WTC11 (cell line): Measurements from ENCODE around the gene TRABD. TPM values are rescaled to one million over a fixed set of nuclear protein-coding genes. Genes with fewer than 3 reads are reported as not detected.
A peak's percentile ranks its signal among the peaks of the same experiment; 100 is the strongest.

Experiments used
- ATAC-seq: fragments of 200-7000 bp; cut with Tn5 transposase; 2 replicates; pipeline ENCODE4 v1.10.0; 2021; ENCODE audit warnings: mild to moderate bottlenecking, moderate library complexity
- CTCF ChIA-PET: fragments of 300-600 bp; sonication (Branson Sonifier 250); formaldehyde crosslinking; loops from one replicate; lab custom pipeline; 2021; ENCODE audit warnings: antibody characterized with exemption; lab: Charles Lee
- POLR2A ChIA-PET: fragments of 350-600 bp; sonication (Branson Sonifier 250); formaldehyde crosslinking; loops from one replicate; lab custom pipeline; 2021; ENCODE audit warnings: antibody characterized with exemption; lab: Charles Lee
- DNase-seq: peaks from one replicate; pipeline ENCODE4 v3.0.0; 2021; ENCODE audit warnings: low spot score
- H3K27ac Mint-ChIP-seq: 2 replicates; pipeline ENCODE4 v1.8.0; 2021; ENCODE audit warnings: mixed read lengths
- H3K27me3 Mint-ChIP-seq: 2 replicates; pipeline ENCODE4 v1.8.0; 2021; ENCODE audit warnings: low read depth, mild to moderate bottlenecking, moderate library complexity, mixed read lengths
- H3K36me3 Mint-ChIP-seq: 2 replicates; pipeline ENCODE4 v1.8.0; 2021; ENCODE audit warnings: mixed read lengths
- H3K4me1 Mint-ChIP-seq: 2 replicates; pipeline ENCODE4 v1.8.0; 2022; ENCODE audit warnings: mixed read lengths
- H3K4me3 Mint-ChIP-seq: 2 replicates; pipeline ENCODE4 v1.8.0; 2021; ENCODE audit warnings: mild to moderate bottlenecking, moderate library complexity, mixed read lengths
- H3K9me3 Mint-ChIP-seq: 2 replicates; pipeline ENCODE4 v1.8.0; 2021; ENCODE audit warnings: mixed read lengths
- ATF1 ChIP-seq: sonication (generic); formaldehyde crosslinking; IDR thresholded peaks from 2 replicates; pipeline ENCODE4 v1.8.1; 2023; ENCODE audit warnings: mild to moderate bottlenecking, moderate library complexity, missing genetic modification reagents
- ELF4 ChIP-seq: sonication (generic); formaldehyde crosslinking; IDR thresholded peaks from 2 replicates; pipeline ENCODE4 v1.8.1; 2022; ENCODE audit warnings: low read depth, mild to moderate bottlenecking, moderate library complexity, missing genetic modification reagents
- EMX1 ChIP-seq: fragments of 250-450 bp; sonication (Bioruptor Pico); IDR thresholded peaks from 2 replicates; pipeline ENCODE4 v1.8.0; 2021; ENCODE audit warnings: mild to moderate bottlenecking
- ESRRA ChIP-seq: sonication (generic); formaldehyde crosslinking; IDR thresholded peaks from 2 replicates; pipeline ENCODE4 v1.8.1; 2022; ENCODE audit warnings: mild to moderate bottlenecking, missing genetic modification reagents, borderline replicate concordance
- NFE2L1 ChIP-seq: sonication (generic); formaldehyde crosslinking; IDR thresholded peaks from 2 replicates; pipeline ENCODE4 v1.8.1; 2023; ENCODE audit warnings: missing genetic modification reagents
- NR1H2 ChIP-seq: sonication (generic); formaldehyde crosslinking; IDR thresholded peaks from 2 replicates; pipeline ENCODE4 v1.9.0; 2021; ENCODE audit warnings: mild to moderate bottlenecking, moderate library complexity, missing genetic modification reagents
- SOX15 ChIP-seq: fragments of 250-450 bp; sonication (Bioruptor Pico); IDR thresholded peaks from 2 replicates; pipeline ENCODE4 v1.9.0; 2021; ENCODE audit warnings: mild to moderate bottlenecking
- ZNF232 ChIP-seq: sonication (generic); formaldehyde crosslinking; IDR thresholded peaks from 2 replicates; pipeline ENCODE4 v1.8.0; 2022; ENCODE audit warnings: mild to moderate bottlenecking, missing genetic modification reagents
- ZNF317 ChIP-seq: sonication (generic); formaldehyde crosslinking; IDR thresholded peaks from 2 replicates; pipeline ENCODE4 v1.8.1; 2023; ENCODE audit warnings: low read depth, mild to moderate bottlenecking, moderate library complexity, missing genetic modification reagents, borderline replicate concordance
- ZNF671 ChIP-seq: fragments of 250-450 bp; sonication (Bioruptor Pico); IDR thresholded peaks from 2 replicates; pipeline ENCODE4 v1.8.0; 2021; ENCODE audit warnings: mild to moderate bottlenecking
- total RNA-seq: library from RNA; stranded (reverse); gene quantifications from 3 replicates; pipeline ENCODE4 v1.2.3, GENCODE V29; 2021
- TF ChIP-seq, protein P1 (sequence below): sonication (generic); formaldehyde crosslinking; IDR thresholded peaks from 2 replicates; pipeline ENCODE4 v1.8.0; 2023; ENCODE audit warnings: missing genetic modification reagents, mild to moderate bottlenecking, borderline replicate concordance
- TF ChIP-seq, protein P2 (sequence below): fragments of 250-450 bp; sonication (Bioruptor Pico); IDR thresholded peaks from 2 replicates; pipeline ENCODE4 v1.9.0; 2021; ENCODE audit warnings: mild to moderate bottlenecking
- TF ChIP-seq, protein P3 (sequence below): fragments of 250-450 bp; sonication (Bioruptor Pico); conservative IDR thresholded peaks from 2 replicates; pipeline ENCODE4 v1.9.0; 2021; ENCODE audit warnings: mild to moderate bottlenecking
- TF ChIP-seq, protein P4 (sequence below): sonication (generic); formaldehyde crosslinking; conservative IDR thresholded peaks from 2 replicates; pipeline ENCODE4 v1.8.1; 2023; ENCODE audit warnings: mild to moderate bottlenecking, low read depth, missing genetic modification reagents, moderate library complexity
- TF ChIP-seq, protein P5 (sequence below): sonication (generic); formaldehyde crosslinking; IDR thresholded peaks from 2 replicates; pipeline ENCODE4 v1.8.1; 2023; ENCODE audit warnings: mild to moderate bottlenecking, missing genetic modification reagents, moderate library complexity
- TF ChIP-seq, protein P6 (sequence below): fragments of 200-600 bp; IDR thresholded peaks from 2 replicates; pipeline ENCODE4 v1.8.0; 2022; ENCODE audit warnings: antibody characterized with exemption

Gene TRABD
- total RNA-seq, 1 experiment from 2014 or later, result 90.4 TPM

DNA sequence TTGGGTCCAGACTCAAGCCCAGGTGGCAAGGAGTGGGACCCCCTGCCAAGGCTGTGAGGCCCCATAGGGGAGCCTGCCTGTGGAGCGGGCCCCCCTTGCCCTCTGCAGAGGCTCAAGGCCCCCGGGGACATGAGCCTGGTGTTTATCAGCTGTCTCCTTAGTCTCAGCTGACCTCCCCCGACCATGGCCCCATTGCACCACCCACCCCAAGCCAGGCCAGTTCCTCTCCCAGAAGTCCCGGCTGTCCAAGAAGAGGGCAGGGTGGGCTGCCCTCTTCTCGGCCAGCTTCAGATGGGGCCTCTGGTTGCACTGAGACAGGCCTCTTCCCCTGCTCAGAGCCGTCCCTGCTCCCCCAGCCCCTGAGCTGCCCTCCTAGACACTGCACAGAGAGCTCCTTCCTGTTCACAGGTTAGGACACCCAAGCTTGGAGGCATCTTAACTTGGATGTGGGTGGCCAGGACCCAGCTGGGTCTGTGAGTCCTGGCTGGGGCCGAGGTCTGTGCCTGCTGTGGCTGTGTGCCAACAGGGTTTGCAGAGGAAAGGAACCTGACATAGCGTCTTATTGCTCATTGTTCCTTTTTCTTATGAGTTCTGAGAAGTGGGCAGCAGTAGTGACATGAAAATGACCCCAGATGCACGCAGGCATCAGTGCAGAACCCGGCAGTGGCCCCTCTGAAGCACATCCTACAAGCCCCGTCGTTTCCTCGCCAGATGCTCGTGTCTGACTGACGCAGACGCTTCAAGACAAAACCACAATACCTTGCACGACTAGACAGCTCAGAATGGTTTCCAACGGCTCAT, 5.4 kb downstream of the TRABD start:
- Mint-ChIP-seq H3K9me3 (no peaks in the 10 kb centered on the region), H3K4me3 (peak overlapping the region; percentile 55), H3K27me3 (no peaks in the 10 kb centered on the region), H3K4me1 (peaks cover 16% of the 10 kb centered on the region), H3K36me3 (no peaks in the 10 kb centered on the region; the same call in 1 of the 2 replicates)
- POLR2A ChIA-PET, result no interaction called here
- no peak for DNase-seq
- TF ChIP-seq, protein P1, sequence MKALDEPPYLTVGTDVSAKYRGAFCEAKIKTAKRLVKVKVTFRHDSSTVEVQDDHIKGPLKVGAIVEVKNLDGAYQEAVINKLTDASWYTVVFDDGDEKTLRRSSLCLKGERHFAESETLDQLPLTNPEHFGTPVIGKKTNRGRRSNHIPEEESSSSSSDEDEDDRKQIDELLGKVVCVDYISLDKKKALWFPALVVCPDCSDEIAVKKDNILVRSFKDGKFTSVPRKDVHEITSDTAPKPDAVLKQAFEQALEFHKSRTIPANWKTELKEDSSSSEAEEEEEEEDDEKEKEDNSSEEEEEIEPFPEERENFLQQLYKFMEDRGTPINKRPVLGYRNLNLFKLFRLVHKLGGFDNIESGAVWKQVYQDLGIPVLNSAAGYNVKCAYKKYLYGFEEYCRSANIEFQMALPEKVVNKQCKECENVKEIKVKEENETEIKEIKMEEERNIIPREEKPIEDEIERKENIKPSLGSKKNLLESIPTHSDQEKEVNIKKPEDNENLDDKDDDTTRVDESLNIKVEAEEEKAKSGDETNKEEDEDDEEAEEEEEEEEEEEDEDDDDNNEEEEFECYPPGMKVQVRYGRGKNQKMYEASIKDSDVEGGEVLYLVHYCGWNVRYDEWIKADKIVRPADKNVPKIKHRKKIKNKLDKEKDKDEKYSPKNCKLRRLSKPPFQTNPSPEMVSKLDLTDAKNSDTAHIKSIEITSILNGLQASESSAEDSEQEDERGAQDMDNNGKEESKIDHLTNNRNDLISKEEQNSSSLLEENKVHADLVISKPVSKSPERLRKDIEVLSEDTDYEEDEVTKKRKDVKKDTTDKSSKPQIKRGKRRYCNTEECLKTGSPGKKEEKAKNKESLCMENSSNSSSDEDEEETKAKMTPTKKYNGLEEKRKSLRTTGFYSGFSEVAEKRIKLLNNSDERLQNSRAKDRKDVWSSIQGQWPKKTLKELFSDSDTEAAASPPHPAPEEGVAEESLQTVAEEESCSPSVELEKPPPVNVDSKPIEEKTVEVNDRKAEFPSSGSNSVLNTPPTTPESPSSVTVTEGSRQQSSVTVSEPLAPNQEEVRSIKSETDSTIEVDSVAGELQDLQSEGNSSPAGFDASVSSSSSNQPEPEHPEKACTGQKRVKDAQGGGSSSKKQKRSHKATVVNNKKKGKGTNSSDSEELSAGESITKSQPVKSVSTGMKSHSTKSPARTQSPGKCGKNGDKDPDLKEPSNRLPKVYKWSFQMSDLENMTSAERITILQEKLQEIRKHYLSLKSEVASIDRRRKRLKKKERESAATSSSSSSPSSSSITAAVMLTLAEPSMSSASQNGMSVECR, result no peak
- TF ChIP-seq NR1H2 (CRISPR knock-in tag), result no peak
- TF ChIP-seq, all 79 proteins: peak for 0
- H3K27ac Mint-ChIP-seq, result peak overlapping the region; percentile 30; the same call in 1 of the 2 replicates
- CTCF ChIA-PET, result interaction anchor here (1.1 to 2.3 kb wide), 8 partner anchors 10 to 49 kb away, joined by 3 to 14 read pairs (median 4); no protein-coding TSS in a partner anchor
- no peak for ATAC-seq

DNA sequence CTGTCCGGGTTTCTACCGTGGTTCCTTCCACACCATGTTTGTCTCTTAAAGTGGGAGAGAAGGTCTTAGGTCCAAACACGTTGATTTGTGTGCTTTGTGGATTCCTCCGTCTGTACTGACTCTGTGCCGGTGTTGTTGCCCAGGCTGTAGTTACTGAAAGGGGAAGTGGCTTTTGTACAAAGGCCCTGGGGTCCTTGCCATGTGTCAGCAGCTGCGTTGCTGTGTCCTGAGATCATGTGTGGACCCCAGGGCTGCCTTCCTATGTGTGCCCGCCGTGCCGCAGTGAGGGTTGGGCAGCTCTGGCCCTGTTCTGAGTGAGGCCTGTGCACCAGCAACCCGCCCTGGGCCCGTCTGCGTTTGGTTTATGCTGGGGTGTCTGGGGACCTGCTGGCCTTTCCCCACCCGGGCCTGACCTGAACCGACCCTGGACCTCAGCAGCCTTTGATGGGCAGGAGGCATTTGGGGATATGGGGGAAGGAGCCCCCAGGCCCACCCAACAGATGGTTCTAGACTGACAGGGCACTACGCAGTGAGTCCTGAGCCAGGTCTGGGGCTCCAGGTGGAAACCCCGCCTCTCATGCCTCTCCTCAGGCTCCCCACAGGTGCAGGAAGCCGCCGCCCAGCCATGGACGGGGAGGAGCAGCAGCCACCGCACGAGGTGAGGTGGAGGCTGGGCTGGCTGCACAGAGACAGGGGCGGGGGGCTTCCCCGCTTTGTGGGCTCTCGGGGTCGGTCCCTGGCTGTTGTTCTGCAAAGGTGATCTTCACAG, 6.9 kb downstream of the TRABD start:
- H3K4me1 Mint-ChIP-seq, result peaks cover 13% of the 10 kb centered on the region
- no peaks in the 10 kb centered on the region for H3K27me3 Mint-ChIP-seq
- ATAC-seq, result peak; percentile 17
- ChIA-PET CTCF (no interaction called here), POLR2A (no interaction called here)
- no peak overlapping the region for H3K4me3 Mint-ChIP-seq
- TF ChIP-seq SOX15 (CRISPR knock-in tag) (no peak), ZNF671 (no peak), ELF4 (no peak), ZNF317 (CRISPR knock-in tag) (no peak), EMX1 (CRISPR knock-in tag) (no peak), ESRRA (CRISPR knock-in tag) (no peak), ATF1 (no peak), ZNF232 (CRISPR knock-in tag) (no peak), NFE2L1 (no peak)
- TF ChIP-seq, protein P2, sequence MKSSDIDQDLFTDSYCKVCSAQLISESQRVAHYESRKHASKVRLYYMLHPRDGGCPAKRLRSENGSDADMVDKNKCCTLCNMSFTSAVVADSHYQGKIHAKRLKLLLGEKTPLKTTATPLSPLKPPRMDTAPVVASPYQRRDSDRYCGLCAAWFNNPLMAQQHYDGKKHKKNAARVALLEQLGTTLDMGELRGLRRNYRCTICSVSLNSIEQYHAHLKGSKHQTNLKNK, result no peak
- TF ChIP-seq, protein P3, sequence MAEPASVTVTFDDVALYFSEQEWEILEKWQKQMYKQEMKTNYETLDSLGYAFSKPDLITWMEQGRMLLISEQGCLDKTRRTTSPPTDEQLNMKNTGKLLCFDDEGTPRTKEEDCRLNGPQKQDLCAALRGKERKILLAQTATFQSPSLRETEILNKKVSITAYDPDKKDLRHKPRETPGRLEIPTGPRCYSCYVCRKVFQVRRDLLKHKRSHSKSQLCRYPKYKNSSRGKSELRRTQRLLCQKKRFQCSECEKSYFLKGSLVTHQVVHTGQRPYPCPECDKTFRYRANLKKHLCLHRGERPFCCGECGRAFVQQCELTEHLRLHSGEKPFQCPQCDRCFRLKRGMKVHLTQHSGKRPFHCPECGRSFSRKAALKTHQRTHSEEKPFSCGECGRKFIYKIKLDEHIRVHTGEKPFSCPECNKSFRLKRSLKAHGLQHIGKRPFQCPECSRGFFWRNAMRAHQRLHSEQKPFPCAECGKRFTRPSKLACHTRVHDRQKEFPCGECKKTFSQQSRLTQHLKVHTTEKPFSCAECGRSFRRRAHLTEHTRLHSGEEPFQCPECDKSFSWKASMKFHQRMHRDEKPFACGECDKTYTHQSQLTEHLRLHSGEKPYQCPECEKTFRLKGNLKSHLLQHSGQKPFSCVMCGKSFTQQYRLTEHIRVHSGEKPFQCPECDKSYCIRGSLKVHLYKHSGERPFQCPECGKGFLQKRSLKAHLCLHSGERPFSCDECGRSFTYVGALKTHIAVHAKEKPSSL, result no peak
- TF ChIP-seq, protein P4, sequence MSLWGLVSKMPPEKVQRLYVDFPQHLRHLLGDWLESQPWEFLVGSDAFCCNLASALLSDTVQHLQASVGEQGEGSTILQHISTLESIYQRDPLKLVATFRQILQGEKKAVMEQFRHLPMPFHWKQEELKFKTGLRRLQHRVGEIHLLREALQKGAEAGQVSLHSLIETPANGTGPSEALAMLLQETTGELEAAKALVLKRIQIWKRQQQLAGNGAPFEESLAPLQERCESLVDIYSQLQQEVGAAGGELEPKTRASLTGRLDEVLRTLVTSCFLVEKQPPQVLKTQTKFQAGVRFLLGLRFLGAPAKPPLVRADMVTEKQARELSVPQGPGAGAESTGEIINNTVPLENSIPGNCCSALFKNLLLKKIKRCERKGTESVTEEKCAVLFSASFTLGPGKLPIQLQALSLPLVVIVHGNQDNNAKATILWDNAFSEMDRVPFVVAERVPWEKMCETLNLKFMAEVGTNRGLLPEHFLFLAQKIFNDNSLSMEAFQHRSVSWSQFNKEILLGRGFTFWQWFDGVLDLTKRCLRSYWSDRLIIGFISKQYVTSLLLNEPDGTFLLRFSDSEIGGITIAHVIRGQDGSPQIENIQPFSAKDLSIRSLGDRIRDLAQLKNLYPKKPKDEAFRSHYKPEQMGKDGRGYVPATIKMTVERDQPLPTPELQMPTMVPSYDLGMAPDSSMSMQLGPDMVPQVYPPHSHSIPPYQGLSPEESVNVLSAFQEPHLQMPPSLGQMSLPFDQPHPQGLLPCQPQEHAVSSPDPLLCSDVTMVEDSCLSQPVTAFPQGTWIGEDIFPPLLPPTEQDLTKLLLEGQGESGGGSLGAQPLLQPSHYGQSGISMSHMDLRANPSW (CRISPR knock-in tag), result no peak
- TF ChIP-seq, protein P5, sequence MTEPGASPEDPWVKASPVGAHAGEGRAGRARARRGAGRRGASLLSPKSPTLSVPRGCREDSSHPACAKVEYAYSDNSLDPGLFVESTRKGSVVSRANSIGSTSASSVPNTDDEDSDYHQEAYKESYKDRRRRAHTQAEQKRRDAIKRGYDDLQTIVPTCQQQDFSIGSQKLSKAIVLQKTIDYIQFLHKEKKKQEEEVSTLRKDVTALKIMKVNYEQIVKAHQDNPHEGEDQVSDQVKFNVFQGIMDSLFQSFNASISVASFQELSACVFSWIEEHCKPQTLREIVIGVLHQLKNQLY (CRISPR knock-in tag), result no peak
- TF ChIP-seq, protein P6, sequence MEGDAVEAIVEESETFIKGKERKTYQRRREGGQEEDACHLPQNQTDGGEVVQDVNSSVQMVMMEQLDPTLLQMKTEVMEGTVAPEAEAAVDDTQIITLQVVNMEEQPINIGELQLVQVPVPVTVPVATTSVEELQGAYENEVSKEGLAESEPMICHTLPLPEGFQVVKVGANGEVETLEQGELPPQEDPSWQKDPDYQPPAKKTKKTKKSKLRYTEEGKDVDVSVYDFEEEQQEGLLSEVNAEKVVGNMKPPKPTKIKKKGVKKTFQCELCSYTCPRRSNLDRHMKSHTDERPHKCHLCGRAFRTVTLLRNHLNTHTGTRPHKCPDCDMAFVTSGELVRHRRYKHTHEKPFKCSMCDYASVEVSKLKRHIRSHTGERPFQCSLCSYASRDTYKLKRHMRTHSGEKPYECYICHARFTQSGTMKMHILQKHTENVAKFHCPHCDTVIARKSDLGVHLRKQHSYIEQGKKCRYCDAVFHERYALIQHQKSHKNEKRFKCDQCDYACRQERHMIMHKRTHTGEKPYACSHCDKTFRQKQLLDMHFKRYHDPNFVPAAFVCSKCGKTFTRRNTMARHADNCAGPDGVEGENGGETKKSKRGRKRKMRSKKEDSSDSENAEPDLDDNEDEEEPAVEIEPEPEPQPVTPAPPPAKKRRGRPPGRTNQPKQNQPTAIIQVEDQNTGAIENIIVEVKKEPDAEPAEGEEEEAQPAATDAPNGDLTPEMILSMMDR, result no peak
- no peaks in the 10 kb centered on the region for H3K9me3 Mint-ChIP-seq
- no peaks in the 10 kb centered on the region; the same call in 1 of the 2 replicates for H3K36me3 Mint-ChIP-seq
- H3K27ac Mint-ChIP-seq, result peak overlapping the region; percentile 60; the same call in 1 of the 2 replicates
- DNase-seq, result no peak
